GM12864 (cell line): Measurements from ENCODE around the gene GALR3.

ENCODE experiments used
- DNase-seq: peaks from one replicate; pipeline ENCODE4 v3.0.0-alpha.2; 2011; ENCODE audit warnings: low read depth
- H3K4me3 ChIP-seq: 2 replicates; pipeline ENCODE4 v1.5.1; 2011; ENCODE audit warnings: mild to moderate bottlenecking, low read depth, low read length, control low read depth
- TF ChIP-seq, protein P1 (sequence below): IDR thresholded peaks from 2 replicates; pipeline ENCODE4 v1.5.1; 2011; ENCODE audit warnings: low read depth, mild to moderate bottlenecking, moderate library complexity, low read length, control low read depth, inconsistent platforms; ENCODE audit errors: missing control alignments

Gene GALR3

DNA sequence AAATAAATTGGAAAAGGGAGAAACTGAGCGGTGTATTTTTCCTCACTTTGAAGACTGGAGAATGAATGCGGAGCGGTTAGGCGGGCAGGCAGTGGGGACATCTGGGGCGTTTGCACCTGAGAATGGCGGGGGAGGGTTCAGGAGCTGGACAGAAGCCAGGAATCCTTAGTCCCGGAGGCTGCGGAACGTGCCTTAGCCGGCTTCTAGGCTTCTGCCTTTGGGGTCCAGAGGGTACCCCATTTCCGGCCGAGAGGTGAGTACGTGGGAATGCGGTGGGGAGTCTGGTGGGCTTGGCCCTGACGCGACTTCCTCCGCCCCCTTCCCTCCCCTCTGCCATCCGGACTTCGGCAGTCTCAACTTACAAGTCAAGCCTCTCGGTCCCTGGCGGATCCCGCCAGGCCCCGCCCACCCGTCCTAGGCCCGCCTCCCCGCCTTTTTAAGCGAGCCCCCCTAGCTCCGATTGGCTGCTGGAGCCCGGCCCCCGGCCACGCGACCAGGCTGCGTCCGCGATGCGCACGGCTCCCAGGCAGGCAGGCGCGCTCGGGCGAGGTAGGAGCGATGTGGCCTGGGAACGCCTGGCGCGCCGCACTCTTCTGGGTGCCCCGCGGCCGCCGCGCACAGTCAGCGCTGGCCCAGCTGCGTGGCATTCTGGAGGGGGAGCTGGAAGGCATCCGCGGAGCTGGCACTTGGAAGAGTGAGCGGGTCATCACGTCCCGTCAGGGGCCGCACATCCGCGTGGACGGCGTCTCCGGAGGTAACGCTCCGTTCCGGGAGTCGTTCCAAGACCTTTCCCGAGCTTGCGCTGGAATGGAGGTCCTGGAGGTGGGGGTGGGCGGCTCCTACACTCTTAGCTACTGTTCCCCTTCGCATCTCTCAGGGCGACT lies 15.5 kb upstream of the GALR3 start, which contains the start of gene GCAT:
GCAT (plus strand) TSS at position 525 of the 884 bp plus-strand sequence; CDS start at position 559, 34 bp downstream.
- peak within 1 kb of the TSS; percentile 80 for H3K4me3 ChIP-seq
- DNase-seq: peak; percentile 75
- TF ChIP-seq, protein P1, sequence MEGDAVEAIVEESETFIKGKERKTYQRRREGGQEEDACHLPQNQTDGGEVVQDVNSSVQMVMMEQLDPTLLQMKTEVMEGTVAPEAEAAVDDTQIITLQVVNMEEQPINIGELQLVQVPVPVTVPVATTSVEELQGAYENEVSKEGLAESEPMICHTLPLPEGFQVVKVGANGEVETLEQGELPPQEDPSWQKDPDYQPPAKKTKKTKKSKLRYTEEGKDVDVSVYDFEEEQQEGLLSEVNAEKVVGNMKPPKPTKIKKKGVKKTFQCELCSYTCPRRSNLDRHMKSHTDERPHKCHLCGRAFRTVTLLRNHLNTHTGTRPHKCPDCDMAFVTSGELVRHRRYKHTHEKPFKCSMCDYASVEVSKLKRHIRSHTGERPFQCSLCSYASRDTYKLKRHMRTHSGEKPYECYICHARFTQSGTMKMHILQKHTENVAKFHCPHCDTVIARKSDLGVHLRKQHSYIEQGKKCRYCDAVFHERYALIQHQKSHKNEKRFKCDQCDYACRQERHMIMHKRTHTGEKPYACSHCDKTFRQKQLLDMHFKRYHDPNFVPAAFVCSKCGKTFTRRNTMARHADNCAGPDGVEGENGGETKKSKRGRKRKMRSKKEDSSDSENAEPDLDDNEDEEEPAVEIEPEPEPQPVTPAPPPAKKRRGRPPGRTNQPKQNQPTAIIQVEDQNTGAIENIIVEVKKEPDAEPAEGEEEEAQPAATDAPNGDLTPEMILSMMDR: no peak

DNA sequence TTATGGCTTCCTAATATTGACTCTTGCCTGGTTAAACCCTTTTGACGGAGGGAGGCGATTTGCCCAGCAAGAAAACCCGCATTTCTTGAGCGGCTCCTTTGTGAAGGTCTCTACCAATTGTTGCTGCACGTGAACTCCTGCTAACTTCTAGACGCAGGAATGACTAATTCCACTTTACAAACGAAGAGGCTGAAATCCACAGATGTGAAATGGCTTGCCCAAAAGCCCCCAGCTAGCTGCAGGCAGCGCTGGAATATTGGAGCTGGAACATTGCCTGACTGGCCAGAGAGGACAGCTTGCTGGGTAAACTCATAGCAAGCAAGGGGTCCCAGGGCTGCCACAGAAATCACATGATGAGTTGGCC lies 14.9 kb upstream of the GALR3 start:
- H3K4me3 ChIP-seq: peak overlapping the region; percentile 80
- no peak for DNase-seq
- TF ChIP-seq, protein P1: no peak

DNA sequence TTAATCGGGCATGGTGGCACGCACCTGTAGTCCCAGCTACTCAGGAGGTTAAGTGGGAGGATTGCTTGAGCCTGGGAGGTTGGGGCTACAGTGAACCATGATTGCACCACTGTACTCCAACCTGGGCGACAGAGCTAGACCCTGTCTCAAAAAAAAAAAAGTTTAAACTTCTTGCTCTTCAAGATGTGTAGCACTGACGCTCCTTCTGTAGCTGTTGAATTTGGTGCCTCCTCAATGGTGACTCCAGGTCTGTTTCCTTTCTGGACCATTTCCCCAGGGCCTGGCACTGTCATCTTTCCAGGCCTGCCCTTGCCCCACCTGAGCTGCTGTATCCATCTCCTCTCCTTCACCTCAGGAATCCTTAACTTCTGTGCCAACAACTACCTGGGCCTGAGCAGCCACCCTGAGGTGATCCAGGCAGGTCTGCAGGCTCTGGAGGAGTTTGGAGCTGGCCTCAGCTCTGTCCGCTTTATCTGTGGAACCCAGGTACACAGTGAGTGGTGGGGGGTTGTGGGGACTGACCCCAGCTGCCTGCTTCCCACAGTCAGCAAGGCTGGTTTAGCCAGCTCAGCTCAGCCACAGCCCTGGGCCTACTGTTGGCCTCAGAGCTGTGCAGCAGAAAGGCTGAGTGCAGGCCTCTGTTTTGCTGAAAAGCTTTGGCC lies 13.4 kb upstream of the GALR3 start:
- TF ChIP-seq, protein P1: no peak
- no peak for DNase-seq
- H3K4me3 ChIP-seq: no peak overlapping the region

DNA sequence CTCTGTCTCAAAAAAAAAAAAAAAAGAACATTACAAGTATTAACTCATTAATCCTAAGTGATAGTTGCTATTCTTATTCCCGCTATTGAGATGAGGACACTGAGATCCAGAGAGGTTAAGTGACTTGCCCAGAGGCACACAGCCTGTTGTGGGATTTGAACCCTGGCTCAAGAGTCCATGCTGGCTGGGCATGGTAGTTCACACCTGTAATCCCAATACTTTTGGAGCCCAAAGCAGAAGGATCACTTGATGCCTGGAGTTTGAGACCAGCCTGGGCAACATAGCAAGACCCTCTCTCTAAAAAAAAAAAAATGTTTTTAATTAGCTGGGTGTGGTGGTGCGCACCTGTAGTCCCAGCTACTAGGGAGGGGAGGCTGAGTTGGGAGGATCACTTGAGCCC lies 11.3 kb upstream of the GALR3 start:
- no peak for DNase-seq
- TF ChIP-seq, protein P1: no peak
- no peak overlapping the region for H3K4me3 ChIP-seq

DNA sequence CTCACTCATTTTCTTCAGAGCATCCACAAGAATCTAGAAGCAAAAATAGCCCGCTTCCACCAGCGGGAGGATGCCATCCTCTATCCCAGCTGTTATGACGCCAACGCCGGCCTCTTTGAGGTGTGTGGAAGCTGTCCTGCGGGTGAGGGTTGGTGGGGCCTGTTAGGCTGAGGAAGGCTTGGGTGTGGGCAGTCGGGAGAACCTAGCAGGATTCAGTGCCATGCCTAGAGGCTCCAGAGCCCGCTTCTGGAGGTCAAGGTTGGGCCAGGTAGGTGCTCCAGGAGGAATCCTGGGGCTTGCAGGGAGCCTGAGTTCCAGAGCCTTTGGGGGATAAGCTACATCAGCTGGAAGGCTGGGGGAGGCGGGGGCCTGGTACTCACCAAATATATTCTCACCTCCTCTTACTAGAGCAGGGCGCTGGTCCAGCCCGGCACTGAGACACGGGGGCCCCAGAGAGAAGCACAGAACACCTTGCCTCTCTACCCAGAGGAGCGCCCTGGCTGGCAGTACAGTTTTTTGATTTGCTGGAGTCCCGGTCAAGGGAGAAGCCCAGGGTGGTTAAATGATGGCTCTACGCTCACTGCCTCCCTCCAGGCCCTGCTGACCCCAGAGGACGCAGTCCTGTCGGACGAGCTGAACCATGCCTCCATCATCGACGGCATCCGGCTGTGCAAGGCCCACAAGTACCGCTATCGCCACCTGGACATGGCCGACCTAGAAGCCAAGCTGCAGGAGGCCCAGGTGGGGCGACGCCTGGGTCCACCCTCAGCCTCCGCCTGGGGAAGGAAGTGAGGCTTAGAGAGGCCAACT lies 10.1 kb upstream of the GALR3 start:
- TF ChIP-seq, protein P1: no peak
- DNase-seq: no peak

DNA sequence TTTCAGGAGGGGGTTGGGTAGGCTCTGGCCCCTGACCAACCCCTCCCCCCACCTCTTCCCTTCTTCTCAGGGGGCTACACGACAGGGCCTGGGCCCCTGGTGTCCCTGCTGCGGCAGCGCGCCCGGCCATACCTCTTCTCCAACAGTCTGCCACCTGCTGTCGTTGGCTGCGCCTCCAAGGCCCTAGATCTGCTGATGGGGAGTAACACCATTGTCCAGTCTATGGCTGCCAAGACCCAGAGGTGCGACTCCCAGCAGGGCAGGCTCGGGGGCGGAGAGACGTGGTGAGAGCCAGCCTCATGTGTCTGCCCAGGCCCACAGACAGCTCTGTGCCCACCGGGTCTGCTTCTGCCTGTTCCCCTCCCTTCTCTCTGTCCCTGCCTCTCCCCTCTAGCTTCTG lies 7.6 kb upstream of the GALR3 start:
- TF ChIP-seq, protein P1: no peak

More for the DNA sequence above, 10.1 kb upstream of the GALR3 start:
- no peak overlapping the region for H3K4me3 ChIP-seq

More for the DNA sequence above, 7.6 kb upstream of the GALR3 start:
- DNase-seq: no peak
- H3K4me3 ChIP-seq: no peak overlapping the region
